ENCODE results near the gene TEX19. TPM values are rescaled to one million over a fixed set of nuclear protein-coding genes. Genes with fewer than 3 reads are reported as not detected.

The TEX19 gene
- total and polyA plus RNA-seq, 2 of the 4 experiments (the other 2 are of a cell fraction) = under 0.01 to 0.03 TPM

- peaks cover 6% of the 10 kb centered on the region; the same call in 1 of the 2 replicates for H3K36me3 ChIP-seq (ENCODE audit: control insufficient read depth, insufficient read depth, low read length)
- H3K9me1 ChIP-seq (ENCODE audit: insufficient read depth, low read length) = no peaks in the 10 kb centered on the region
- no peak overlapping the region for H3K14ac ChIP-seq (replicated peaks; ENCODE audit: low read depth, low read length)
- peaks cover 12% of the 10 kb centered on the region for H3K4me1 ChIP-seq (ENCODE audit: control insufficient read depth, insufficient read depth, low read length)
- no peak overlapping the region for H3K56ac ChIP-seq (ENCODE audit: extremely low read depth, insufficient read depth, low read length)
- no peak overlapping the region for H2BK20ac ChIP-seq (ENCODE audit: low read depth, low read length)
- no peak overlapping the region for H4K91ac ChIP-seq (ENCODE audit: insufficient read depth, low read depth, low read length)
- H3K4me3 ChIP-seq (ENCODE audit: insufficient read depth, low read depth, low read length) = no peak overlapping the region
- H4K5ac ChIP-seq (ENCODE audit: low read depth, low read length) = no peak overlapping the region
- no peak overlapping the region for H2BK120ac ChIP-seq (ENCODE audit: low read depth, low read length)
- H3K9ac ChIP-seq (ENCODE audit: low read depth, low read length) = no peak overlapping the region
- H2BK15ac ChIP-seq (ENCODE audit: low read depth, low read length) = no peak overlapping the region
- no peak overlapping the region for H3K27ac ChIP-seq (ENCODE audit: insufficient read depth, low read length)
- no peak overlapping the region for H3K23ac ChIP-seq (ENCODE audit: low read depth, low read length)
- in situ Hi-C loops (cut with MboI; ENCODE audit: low sequenced_read_pairs) (no loop called here), dilution Hi-C loops (cut with HindIII; ENCODE audit: low sequenced_read_pairs, unreplicated experiment) (no loop called here), intact Hi-C loops (cut with micrococcal nuclease) (no loop called here)
- H3K9me3 ChIP-seq (ENCODE audit: control insufficient read depth, insufficient read depth, low read length) = no peaks in the 10 kb centered on the region
- peaks cover 7% of the 10 kb centered on the region for H4K20me1 ChIP-seq (ENCODE audit: insufficient read depth, low read length)
- ChIA-PET POLR2A (ENCODE audit: unreplicated experiment) (interaction anchor here (0.6 kb wide), 1 partner anchor 39 kb away, joined by 5 read pairs; no protein-coding TSS in a partner anchor), CTCF (no interaction called here)
- no TSS peak for BruUV-seq (replicated peaks)
- H3K18ac ChIP-seq (ENCODE audit: low read depth, low read length) = no peak overlapping the region
- no peak overlapping the region for H2BK5ac ChIP-seq (ENCODE audit: low read depth, low read length, poor library complexity, severe bottlenecking)
- DNase-seq (peak; percentile 5), ATAC-seq (ENCODE audit: low read depth) (no peak)
- TF ChIP-seq RAD21 (IDR thresholded peaks at IDR 0.05; ENCODE audit: low read length) (no peak), USF2 (IDR thresholded peaks at IDR 0.05; ENCODE audit: low read depth, low read length) (no peak), RFX5 (IDR thresholded peaks at IDR 0.05; ENCODE audit: low read depth, low read length) (no peak), BHLHE40 (IDR thresholded peaks at IDR 0.05; ENCODE audit: low read depth, low read length) (no peak), POLR2A (IDR thresholded peaks at IDR 0.05; ENCODE audit: low read depth, low read length) (no peak), MXI1 (IDR thresholded peaks at IDR 0.05; ENCODE audit: borderline replicate concordance, low read depth, low read length) (no peak)
- no peak overlapping the region for H3K4me2 ChIP-seq (ENCODE audit: low read depth, low read length)
- no peak overlapping the region for H3K4ac ChIP-seq (ENCODE audit: low read depth, low read length)
- no peak overlapping the region for H2AK9ac ChIP-seq (replicated peaks; ENCODE audit: low read depth, low read length, poor library complexity)
- H3K79me1 ChIP-seq (ENCODE audit: low read depth in 1 of 2, low read length in 2 of 2) = no peaks in the 10 kb centered on the region
- 78% methylated on average over 4 of the region's 7 CpGs; no CpG with 5 or more reads in 1 of the 2 experiments for WGBS, 2 experiments (ENCODE audit: extremely low coverage in 2 of 2, insufficient read length in 1 of 2)
- H2AFZ ChIP-seq (replicated peaks; ENCODE audit: low read length, poor library complexity) = no peak overlapping the region
- H3K27me3 ChIP-seq (ENCODE audit: control insufficient read depth, insufficient read depth, low read length) = no peaks in the 10 kb centered on the region
- no peak overlapping the region for H2AK5ac ChIP-seq (ENCODE audit: low read depth, low read length)
- no peak overlapping the region for H4K8ac ChIP-seq (ENCODE audit: low read depth in 2 of 2, low read length in 2 of 2)
These were observed 41.2 kb downstream of the TEX19 start for GRCh38 chr17:82400206-82400605.

Measured in IMR-90 (cell line).